IMR-90 (cell line): ENCODE results near the gene ATPAF2. TPM values are rescaled to one million over a fixed set of nuclear protein-coding genes. Genes with fewer than 3 reads are reported as not detected.

Experiments used
- ATAC-seq: fragments of 200-7000 bp; cut with Tn5 transposase; 2 replicates; pipeline ENCODE4 v1.9.1; 2020; ENCODE audit warnings: low read depth, mild to moderate bottlenecking, moderate library complexity
- BruUV-seq: library from RNA; stranded (reverse); fragments of 400-500 nt; replicated peaks from 2 replicates; lab custom pipeline; 2021; lab: Mats Ljungman, UMichigan
- CTCF ChIA-PET: fragments of 300-600 bp; formaldehyde crosslinking; extraction: SDS; loops from one replicate; lab custom pipeline; 2021; ENCODE audit warnings: antibody characterized with exemption; lab: Yijun Ruan, JAX
- POLR2A ChIA-PET: fragments of 300-600 bp; sonication (Branson Sonifier 250); formaldehyde crosslinking; loops from one replicate; lab custom pipeline; 2022; ENCODE audit warnings: antibody characterized with exemption; ENCODE audit not compliant: unreplicated experiment; lab: Charles Lee
- DNase-seq: peaks from one replicate; pipeline ENCODE4 v3.0.0; 2013
- H2AFZ ChIP-seq: replicated peaks from 2 replicates; pipeline ENCODE3; 2013; ENCODE audit warnings: low read length, mild to moderate bottlenecking; ENCODE audit not compliant: poor library complexity
- H2AK5ac ChIP-seq: 2 replicates; pipeline ENCODE4 v1.6.1; 2013; ENCODE audit warnings: low read depth, low read length, inconsistent platforms
- H2AK9ac ChIP-seq: replicated peaks from 2 replicates; pipeline ENCODE3; 2013; ENCODE audit warnings: mild to moderate bottlenecking, low read depth, low read length, moderate library complexity; ENCODE audit not compliant: poor library complexity
- H2BK120ac ChIP-seq: 2 replicates; pipeline ENCODE4 v1.6.1; 2013; ENCODE audit warnings: low read depth, low read length, inconsistent platforms
- H2BK15ac ChIP-seq: 3 replicates; pipeline ENCODE4 v1.6.1; 2013; ENCODE audit warnings: low read depth, low read length, inconsistent platforms
- H2BK20ac ChIP-seq: 2 replicates; pipeline ENCODE4 v1.6.1; 2013; ENCODE audit warnings: low read depth, mild to moderate bottlenecking, inconsistent platforms, low read length, moderate library complexity
- H2BK5ac ChIP-seq: 2 replicates; pipeline ENCODE4 v1.6.1; 2013; ENCODE audit warnings: mild to moderate bottlenecking, low read depth, low read length, inconsistent platforms; ENCODE audit not compliant: poor library complexity, severe bottlenecking
- H3K14ac ChIP-seq: replicated peaks from 2 replicates; pipeline ENCODE4 v1.6.1; 2013; ENCODE audit warnings: low read depth, low read length, inconsistent platforms
- H3K18ac ChIP-seq: 2 replicates; pipeline ENCODE4 v1.6.1; 2013; ENCODE audit warnings: low read depth, low read length, control low read depth
- H3K23ac ChIP-seq: 2 replicates; pipeline ENCODE4 v1.6.1; 2013; ENCODE audit warnings: low read depth, low read length, inconsistent platforms
- H3K27ac ChIP-seq: 2 replicates; pipeline ENCODE4 v1.5.1; 2013; ENCODE audit warnings: mild to moderate bottlenecking, control low read depth, low read length; ENCODE audit not compliant: insufficient read depth
- H3K27me3 ChIP-seq: 2 replicates; pipeline ENCODE4 v1.6.1; 2013; ENCODE audit warnings: low read length; ENCODE audit not compliant: control insufficient read depth, insufficient read depth
- H3K36me3 ChIP-seq: 2 replicates; pipeline ENCODE4 v1.6.1; 2013; ENCODE audit warnings: low read length, mixed read lengths; ENCODE audit not compliant: control insufficient read depth, insufficient read depth
- H3K4ac ChIP-seq: 2 replicates; pipeline ENCODE4 v1.6.1; 2013; ENCODE audit warnings: low read depth, low read length, inconsistent platforms
- H3K4me1 ChIP-seq: 2 replicates; pipeline ENCODE4 v1.6.1; 2013; ENCODE audit warnings: low read length, mixed read lengths; ENCODE audit not compliant: control insufficient read depth, insufficient read depth
- H3K4me2 ChIP-seq: 2 replicates; pipeline ENCODE4 v1.6.1; 2013; ENCODE audit warnings: low read depth, mild to moderate bottlenecking, control low read depth, low read length, moderate library complexity
- H3K4me3 ChIP-seq: 2 replicates; pipeline ENCODE4 v1.5.1; 2013; ENCODE audit warnings: low read depth, mild to moderate bottlenecking, control low read depth, low read length, moderate library complexity; ENCODE audit not compliant: insufficient read depth
- H3K56ac ChIP-seq: 2 replicates; pipeline ENCODE4 v1.6.1; 2013; ENCODE audit warnings: low read length, inconsistent platforms; ENCODE audit not compliant: insufficient read depth; ENCODE audit errors: extremely low read depth
- H3K79me1 ChIP-seq, 2 experiments: 2 replicates each; pipeline ENCODE4 v1.6.1; 2013; ENCODE audit warnings: low read length in 2 of 2, inconsistent platforms in 1 of 2, low read depth in 1 of 2
- H3K9ac ChIP-seq: 2 replicates; pipeline ENCODE4 v1.6.1; 2013; ENCODE audit warnings: low read depth, low read length, control low read depth
- H3K9me1 ChIP-seq: 2 replicates; pipeline ENCODE4 v1.6.1; 2013; ENCODE audit warnings: low read length, inconsistent platforms; ENCODE audit not compliant: insufficient read depth
- H3K9me3 ChIP-seq: 2 replicates; pipeline ENCODE4 v1.6.1; 2013; ENCODE audit warnings: low read length; ENCODE audit not compliant: control insufficient read depth, insufficient read depth
- H4K20me1 ChIP-seq: 2 replicates; pipeline ENCODE4 v1.6.1; 2013; ENCODE audit warnings: low read length, inconsistent platforms; ENCODE audit not compliant: insufficient read depth
- H4K5ac ChIP-seq: 2 replicates; pipeline ENCODE4 v1.6.1; 2013; ENCODE audit warnings: mild to moderate bottlenecking, low read depth, low read length, control low read depth
- H4K8ac ChIP-seq, 2 experiments: 2 replicates each; pipeline ENCODE4 v1.6.1; 2013; ENCODE audit warnings: low read depth in 2 of 2, low read length in 2 of 2, control low read depth in 1 of 2, inconsistent platforms in 1 of 2
- H4K91ac ChIP-seq: 2 replicates; pipeline ENCODE4 v1.6.1; 2013; ENCODE audit warnings: low read depth, low read length, inconsistent platforms; ENCODE audit not compliant: insufficient read depth
- BHLHE40 ChIP-seq: fragments of 150-350 bp; IDR thresholded peaks from 2 replicates; pipeline ENCODE4 v1.6.1; 2016; ENCODE audit warnings: mild to moderate bottlenecking, low read depth, low read length
- CEBPB ChIP-seq: IDR thresholded peaks from 2 replicates; pipeline ENCODE4 v1.6.1; 2012; ENCODE audit warnings: low read depth, low read length, improper control_type of control experiment
- CHD1 ChIP-seq: IDR thresholded peaks from 2 replicates; pipeline ENCODE4 v1.6.1; 2012; ENCODE audit warnings: low read depth, low read length, improper control_type of control experiment
- CTCF ChIP-seq: conservative IDR thresholded peaks from 2 replicates; pipeline ENCODE4 v1.5.1; 2012; ENCODE audit warnings: mild to moderate bottlenecking, low read depth, low read length, improper control_type of control experiment
- ELK1 ChIP-seq: fragments of 150-350 bp; IDR thresholded peaks from 2 replicates; pipeline ENCODE4 v1.6.1; 2016; ENCODE audit warnings: low read depth, mild to moderate bottlenecking, low read length, moderate library complexity, borderline replicate concordance
- FOS ChIP-seq: fragments of 150-350 bp; IDR thresholded peaks from 2 replicates; pipeline ENCODE4 v1.6.1; 2016; ENCODE audit warnings: low read depth, low read length
- MAFK ChIP-seq: IDR thresholded peaks from 2 replicates; pipeline ENCODE4 v1.6.1; 2012; ENCODE audit warnings: low read depth, low read length, improper control_type of control experiment
- MAZ ChIP-seq: IDR thresholded peaks from 2 replicates; pipeline ENCODE4 v1.6.1; 2012; ENCODE audit warnings: low read depth, mild to moderate bottlenecking, low read length, improper control_type of control experiment, moderate library complexity, borderline replicate concordance
- MXI1 ChIP-seq: IDR thresholded peaks from 2 replicates; pipeline ENCODE4 v1.6.1; 2012; ENCODE audit warnings: low read depth, mild to moderate bottlenecking, low read length, moderate library complexity, borderline replicate concordance
- NFE2L2 ChIP-seq: fragments of 150-350 bp; IDR thresholded peaks from 2 replicates; pipeline ENCODE4 v1.6.1; 2016; ENCODE audit warnings: low read depth, mild to moderate bottlenecking, low read length
- POLR2A ChIP-seq: IDR thresholded peaks from 2 replicates; pipeline ENCODE4 v1.6.1; 2012; ENCODE audit warnings: mild to moderate bottlenecking, low read depth, low read length
- RCOR1 ChIP-seq: IDR thresholded peaks from 2 replicates; pipeline ENCODE4 v1.6.1; 2012; ENCODE audit warnings: mild to moderate bottlenecking, low read length, improper control_type of control experiment; ENCODE audit not compliant: insufficient replicate concordance
- RFX5 ChIP-seq: IDR thresholded peaks from 2 replicates; pipeline ENCODE4 v1.8.0; 2012; ENCODE audit warnings: low read depth, mild to moderate bottlenecking, low read length, moderate library complexity
- SMC3 ChIP-seq: fragments of 150-350 bp; IDR thresholded peaks from 2 replicates; pipeline ENCODE4 v1.6.1; 2016; ENCODE audit warnings: low read depth, mild to moderate bottlenecking, antibody characterized with exemption, low read length, moderate library complexity
- USF2 ChIP-seq: fragments of 150-350 bp; IDR thresholded peaks from 2 replicates; pipeline ENCODE4 v1.6.1; 2017; ENCODE audit warnings: mild to moderate bottlenecking, antibody characterized with exemption, low read length, low read depth
- WGBS, 2 experiments: methylation state at CpG; one replicate each; pipeline versions ENCODE4 v1.1.5 to v1.1.7; 2013; ENCODE audit warnings: missing lambda C conversion rate in 2 of 2; ENCODE audit not compliant: insufficient read length in 1 of 2; ENCODE audit errors: extremely low coverage in 2 of 2; 5-methylcytosine and 5-hydroxymethylcytosine counted together
- dilution Hi-C: fragments of 300-500 bp; cut with HindIII; formaldehyde crosslinking; loops from one replicate; pipeline ENCODE4 v1.14.3; 2018; ENCODE audit warnings: low sequenced_read_pairs; ENCODE audit not compliant: unreplicated experiment
- in situ Hi-C: fragments of 300-500 bp; cut with MboI; formaldehyde crosslinking; loops from 3 replicates; pipeline ENCODE4 v1.14.3; 2019; ENCODE audit warnings: low sequenced_read_pairs, inconsistent platforms, mixed read lengths
- intact Hi-C: fragments of 100-400 bp; cut with micrococcal nuclease; formaldehyde crosslinking; loops from 2 replicates; pipeline ENCODE4 v1.10.0; 2022
- polyA plus RNA-seq, 3 experiments: library from polyadenylated mRNA; depleted of rRNA; stranded (reverse); fragments of >200 nt; gene quantifications; 2 replicates each; pipeline ENCODE4 v1.2.3, GENCODE V29; 2012; ENCODE audit warnings: low replicate concordance in 1 of 3
- total RNA-seq: library from RNA; depleted of rRNA; stranded (reverse); fragments of >200 nt; gene quantifications from 2 replicates; pipeline ENCODE4 v1.2.3, GENCODE V29; 2012

The ATPAF2 gene
- total and polyA plus RNA-seq, 2 of the 4 experiments (the other 2 are of a cell fraction) = 19.5 to 27.6 TPM

GRCh38 chr17:18035704-18036103 lies 3.3 kb downstream of the ATPAF2 start:
- H3K36me3 ChIP-seq = no peaks in the 10 kb centered on the region
- CTCF ChIA-PET = interaction anchor here (0.6 to 1.2 kb wide), 3 partner anchors 41 to 145 kb away, joined by 3 read pairs; no protein-coding TSS in a partner anchor
- H3K14ac ChIP-seq = no peak overlapping the region
- no peak overlapping the region for H3K56ac ChIP-seq
- TF ChIP-seq MAFK = no peak
- no peak for TF ChIP-seq RFX5
- TF ChIP-seq RCOR1 = no peak
- no peak for TF ChIP-seq BHLHE40
- no peak for TF ChIP-seq SMC3
- no peak for TF ChIP-seq FOS
- TF ChIP-seq CTCF = no peak
- no peak for TF ChIP-seq CHD1
- no peak for TF ChIP-seq MAZ
- TF ChIP-seq CEBPB = no peak
- TF ChIP-seq NFE2L2 = no peak
- no peak for TF ChIP-seq POLR2A
- no peak for TF ChIP-seq ELK1
- TF ChIP-seq MXI1 = no peak
- TF ChIP-seq USF2 = no peak
- no peak overlapping the region for H2BK120ac ChIP-seq
- in situ Hi-C loops (loop anchor here (10.0 kb wide), 1 partner anchor 351 kb away; the partner anchor contains the start of gene RAI1), intact Hi-C loops (loop anchor here (10.0 kb wide), 1 partner anchor 681 kb away; no protein-coding TSS in a partner anchor), dilution Hi-C loops (no loop called here)
- peaks cover 26 to 63% of the 10 kb centered on the region in 2 experiments for H3K79me1 ChIP-seq
- no peak overlapping the region for H2AFZ ChIP-seq
- no CpG with 5 or more reads among the region's 2 CpGs for WGBS, 2 experiments
- no peak overlapping the region for H3K18ac ChIP-seq
- no peak overlapping the region for H3K9ac ChIP-seq
- BruUV-seq = no TSS peak
- no peak overlapping the region for H4K91ac ChIP-seq
- no peaks in the 10 kb centered on the region for H3K9me3 ChIP-seq
- DNase-seq = no peak
- POLR2A ChIA-PET = no interaction called here
- no peak overlapping the region for H2BK15ac ChIP-seq
- H3K4me3 ChIP-seq = no peak overlapping the region
- H3K4me1 ChIP-seq = peaks cover 10% of the 10 kb centered on the region
- H2AK5ac ChIP-seq = no peak overlapping the region
- H2AK9ac ChIP-seq = no peak overlapping the region
- H2BK5ac ChIP-seq = no peak overlapping the region
- no peak overlapping the region for H4K5ac ChIP-seq
- no peaks in the 10 kb centered on the region for H3K27me3 ChIP-seq
- no peak for ATAC-seq
- no peak overlapping the region for H3K4me2 ChIP-seq
- peaks cover 6% of the 10 kb centered on the region; the same call in 1 of the 2 replicates for H3K9me1 ChIP-seq
- no peaks in the 10 kb centered on the region for H4K20me1 ChIP-seq
- H3K27ac ChIP-seq = no peak overlapping the region
- no peak overlapping the region for H4K8ac ChIP-seq
- no peak overlapping the region for H3K4ac ChIP-seq
- H3K23ac ChIP-seq = no peak overlapping the region
- H2BK20ac ChIP-seq = no peak overlapping the region
